DND-41 (cell line): Measurements from ENCODE around the gene LEF1.

Experiments used
- ATAC-seq: fragments of 200-7000 bp; cut with Tn5 transposase; 3 replicates; pipeline ENCODE4 v1.9.1; 2021; ENCODE audit warnings: low read depth; ENCODE audit not compliant: insufficient read depth
- DNase-seq: peaks from one replicate; pipeline ENCODE4 v3.0.0-alpha.2; 2020
- H2AFZ ChIP-seq: 2 replicates; pipeline ENCODE4 v1.6.0; 2012; ENCODE audit warnings: low read depth, low read length
- H3K27ac ChIP-seq: 2 replicates; pipeline ENCODE4 v1.5.1; 2012; ENCODE audit warnings: low read length, inconsistent platforms
- H3K27me3 ChIP-seq: fragments of 200-600 bp; sonication (generic); 2 replicates; pipeline ENCODE4 v1.6.0; 2012; ENCODE audit warnings: low read length, mild to moderate bottlenecking, inconsistent platforms; ENCODE audit not compliant: insufficient read depth, poor library complexity
- H3K36me3 ChIP-seq: 2 replicates; pipeline ENCODE4 v1.5.1; 2012; ENCODE audit warnings: low read length, inconsistent platforms; ENCODE audit not compliant: insufficient read depth
- H3K4me1 ChIP-seq: 2 replicates; pipeline ENCODE4 v1.5.1; 2012; ENCODE audit warnings: mild to moderate bottlenecking, low read length; ENCODE audit not compliant: insufficient read depth
- H3K4me2 ChIP-seq: 2 replicates; pipeline ENCODE4 v1.6.0; 2012; ENCODE audit warnings: mild to moderate bottlenecking, moderate library complexity, low read length, inconsistent platforms; ENCODE audit not compliant: insufficient read depth
- H3K4me3 ChIP-seq, 2 experiments: fragments of 200-600 bp in 1 of 2; shearing (Covaris generic) in 1 of 2; 2 replicates each; pipeline ENCODE4 v1.5.1; 2012 to 2016; ENCODE audit warnings: inconsistent platforms in 2 of 2, low read length in 2 of 2, mild to moderate bottlenecking in 2 of 2, low read depth in 1 of 2, moderate library complexity in 1 of 2
- H3K79me2 ChIP-seq: 2 replicates; pipeline ENCODE4 v1.6.0; 2012; ENCODE audit warnings: low read length, inconsistent platforms; ENCODE audit not compliant: insufficient read depth
- H3K9ac ChIP-seq: 2 replicates; pipeline ENCODE4 v1.6.0; 2012; ENCODE audit warnings: low read depth, mild to moderate bottlenecking, inconsistent platforms, low read length, moderate library complexity
- H3K9me3 ChIP-seq: 2 replicates; pipeline ENCODE4 v1.5.1; 2012; ENCODE audit warnings: low read length, moderate library complexity, mild to moderate bottlenecking, inconsistent platforms; ENCODE audit not compliant: insufficient read depth, severe bottlenecking
- H4K20me1 ChIP-seq: 2 replicates; pipeline ENCODE4 v1.6.0; 2012; ENCODE audit warnings: low read length; ENCODE audit not compliant: insufficient read depth
- EZH2 ChIP-seq: IDR thresholded peaks from 3 replicates; pipeline ENCODE4 v1.6.1; 2012; ENCODE audit warnings: borderline replicate concordance, low read depth, mild to moderate bottlenecking, moderate library complexity, low read length, inconsistent platforms; ENCODE audit not compliant: severe bottlenecking
- TF ChIP-seq, protein P1 (sequence below): IDR thresholded peaks from 2 replicates; pipeline ENCODE4 v1.5.1; 2012; ENCODE audit warnings: borderline replicate concordance, low read length, moderate library complexity, mild to moderate bottlenecking; ENCODE audit not compliant: poor library complexity, severe bottlenecking; ENCODE audit errors: extremely low read depth

The LEF1 gene

DNA sequence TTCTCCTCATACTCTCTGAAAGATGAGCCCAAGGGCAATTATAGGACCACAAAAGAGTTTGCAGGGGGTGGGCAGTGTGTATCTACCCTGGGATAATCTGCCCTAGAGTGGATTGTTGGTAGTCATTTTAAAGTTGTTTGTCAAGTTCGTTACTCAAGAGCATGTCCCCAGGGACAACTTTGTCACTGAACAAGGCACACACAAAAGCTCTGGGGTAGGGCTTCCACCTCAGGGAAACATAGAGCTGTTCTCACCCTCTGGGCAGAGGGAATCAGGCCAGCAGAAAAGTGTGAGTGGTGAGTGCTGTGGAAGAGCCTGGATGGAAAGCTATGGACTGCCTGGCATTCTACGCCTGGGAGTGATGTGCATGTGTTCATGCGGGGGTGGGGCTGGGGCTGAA is 23.3 kb upstream of the LEF1 start:
- peaks cover 13% of the 10 kb centered on the region for H3K4me1 ChIP-seq
- H2AFZ ChIP-seq, result no peak overlapping the region
- H3K36me3 ChIP-seq, result no peaks in the 10 kb centered on the region

DNA sequence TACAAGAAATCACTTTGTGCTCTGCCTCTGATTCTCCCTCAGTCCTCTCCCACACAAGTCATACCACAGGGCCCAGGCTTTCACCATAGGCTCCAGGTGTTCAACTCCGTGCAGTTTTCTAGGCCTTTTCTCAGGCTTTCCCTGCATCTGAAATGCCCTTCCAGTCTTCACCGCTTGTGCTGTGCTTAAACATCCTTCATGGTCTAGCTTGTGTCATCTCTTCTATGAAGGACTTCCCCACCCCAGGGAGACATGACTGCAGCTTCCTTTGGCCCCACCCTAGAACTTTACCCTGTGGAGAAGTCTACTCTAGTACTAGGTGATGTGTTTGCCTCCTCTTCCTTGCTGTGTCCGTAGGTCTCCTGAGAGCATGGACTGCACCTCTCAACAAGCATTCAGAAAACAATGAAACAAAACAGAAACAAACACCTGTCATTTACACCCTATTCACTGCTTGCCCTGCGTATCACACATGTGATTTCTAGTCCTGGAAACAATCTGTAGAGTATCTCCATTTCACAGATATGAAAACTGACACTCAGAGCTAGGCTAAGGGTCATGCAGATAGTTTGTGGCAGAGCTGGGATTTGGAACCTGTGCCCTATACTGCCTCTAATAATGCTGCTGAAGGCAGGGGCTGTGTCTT is 22.7 kb upstream of the LEF1 start:
- H3K4me2 ChIP-seq, result no peak overlapping the region
- TF ChIP-seq, protein P1, sequence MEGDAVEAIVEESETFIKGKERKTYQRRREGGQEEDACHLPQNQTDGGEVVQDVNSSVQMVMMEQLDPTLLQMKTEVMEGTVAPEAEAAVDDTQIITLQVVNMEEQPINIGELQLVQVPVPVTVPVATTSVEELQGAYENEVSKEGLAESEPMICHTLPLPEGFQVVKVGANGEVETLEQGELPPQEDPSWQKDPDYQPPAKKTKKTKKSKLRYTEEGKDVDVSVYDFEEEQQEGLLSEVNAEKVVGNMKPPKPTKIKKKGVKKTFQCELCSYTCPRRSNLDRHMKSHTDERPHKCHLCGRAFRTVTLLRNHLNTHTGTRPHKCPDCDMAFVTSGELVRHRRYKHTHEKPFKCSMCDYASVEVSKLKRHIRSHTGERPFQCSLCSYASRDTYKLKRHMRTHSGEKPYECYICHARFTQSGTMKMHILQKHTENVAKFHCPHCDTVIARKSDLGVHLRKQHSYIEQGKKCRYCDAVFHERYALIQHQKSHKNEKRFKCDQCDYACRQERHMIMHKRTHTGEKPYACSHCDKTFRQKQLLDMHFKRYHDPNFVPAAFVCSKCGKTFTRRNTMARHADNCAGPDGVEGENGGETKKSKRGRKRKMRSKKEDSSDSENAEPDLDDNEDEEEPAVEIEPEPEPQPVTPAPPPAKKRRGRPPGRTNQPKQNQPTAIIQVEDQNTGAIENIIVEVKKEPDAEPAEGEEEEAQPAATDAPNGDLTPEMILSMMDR, result no peak
- TF ChIP-seq EZH2, result no peak
- no peaks in the 10 kb centered on the region for H3K36me3 ChIP-seq
- no peak overlapping the region for H3K9ac ChIP-seq
- peaks cover 13% of the 10 kb centered on the region for H3K4me1 ChIP-seq
- no peak overlapping the region for H3K4me3 ChIP-seq
- H3K79me2 ChIP-seq, result no peaks in the 10 kb centered on the region
- H4K20me1 ChIP-seq, result no peaks in the 10 kb centered on the region
- H3K9me3 ChIP-seq, result no peaks in the 10 kb centered on the region
- H3K27ac ChIP-seq, result no peak overlapping the region
- H2AFZ ChIP-seq, result no peak overlapping the region
- ATAC-seq (peak; percentile 43), DNase-seq (no peak)
- H3K27me3 ChIP-seq, result no peaks in the 10 kb centered on the region

More for the DNA sequence above, 23.3 kb upstream of the LEF1 start:
- TF ChIP-seq, protein P1, result no peak
- TF ChIP-seq EZH2, result no peak
- no peak overlapping the region for H3K4me3 ChIP-seq
- H3K9me3 ChIP-seq, result no peaks in the 10 kb centered on the region
- ATAC-seq, result peak; percentile 38; the same call in 2 of the 3 replicates
- H3K79me2 ChIP-seq, result no peaks in the 10 kb centered on the region
- no peak for DNase-seq
- no peak overlapping the region for H3K27ac ChIP-seq
- H3K9ac ChIP-seq, result no peak overlapping the region
- H4K20me1 ChIP-seq, result no peaks in the 10 kb centered on the region
- H3K4me2 ChIP-seq, result no peak overlapping the region
- no peaks in the 10 kb centered on the region for H3K27me3 ChIP-seq

DNA sequence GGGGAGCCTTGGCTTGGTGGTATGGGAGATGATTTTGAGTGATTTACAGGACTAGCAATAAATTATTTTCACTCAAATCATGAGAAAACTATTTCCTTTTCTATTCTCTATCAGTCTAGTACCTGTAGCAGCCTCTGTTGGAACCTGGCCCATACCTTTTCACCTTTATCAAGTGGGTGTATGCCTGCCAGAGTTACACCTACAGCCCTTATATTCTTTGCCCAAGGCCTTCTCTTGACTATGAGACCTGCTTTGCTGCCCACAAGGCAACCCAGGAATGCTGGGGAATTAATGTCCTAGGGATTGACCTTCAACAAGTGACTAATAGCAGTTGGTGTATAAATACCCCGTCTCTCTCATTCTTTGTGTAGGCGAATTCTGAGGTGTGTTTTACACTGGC is 20.0 kb upstream of the LEF1 start:
- Histone ChIP-seq H3K9me3 (no peaks in the 10 kb centered on the region), H3K36me3 (no peaks in the 10 kb centered on the region)

More for the DNA sequence above, 20.0 kb upstream of the LEF1 start:
- Histone ChIP-seq H2AFZ (no peak overlapping the region), H4K20me1 (no peaks in the 10 kb centered on the region), H3K27me3 (no peaks in the 10 kb centered on the region), H3K4me1 (peaks cover 13% of the 10 kb centered on the region), H3K27ac (no peak overlapping the region), H3K4me2 (no peak overlapping the region), H3K4me3 (no peak overlapping the region), H3K9ac (no peak overlapping the region), H3K79me2 (no peaks in the 10 kb centered on the region)
- no peak for DNase-seq
- TF ChIP-seq, protein P1, result no peak
- no peak for TF ChIP-seq EZH2
- ATAC-seq, result no peak
